Raji (cell line): ENCODE measurements around the gene GOLT1B.

ENCODE experiments used
- POLR2A ChIP-seq: IDR thresholded peaks from 2 replicates; pipeline ENCODE4 v1.6.1; 2011; ENCODE audit warnings: low read depth, low read length, control low read depth; ENCODE audit not compliant: insufficient read depth

GOLT1B gene

DNA sequence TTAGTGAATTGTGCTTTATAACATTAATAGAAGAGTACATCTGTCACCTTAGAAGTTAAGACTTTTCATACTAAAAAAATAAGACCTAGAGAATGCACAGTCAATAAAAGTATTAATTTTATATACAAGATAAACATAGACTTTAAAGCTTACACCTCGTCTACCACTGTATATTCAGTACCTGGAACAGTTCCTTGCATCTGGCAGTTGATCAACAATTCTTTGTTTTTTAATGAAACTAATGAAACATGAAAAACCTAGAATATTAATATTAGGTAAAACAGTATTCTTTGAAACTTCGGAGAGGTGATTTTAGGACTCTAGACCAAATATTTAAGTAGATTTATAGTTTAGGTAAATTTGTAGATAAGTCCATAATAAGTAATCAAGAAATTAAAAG, 4.3 kb downstream of the GOLT1B start:
- TF ChIP-seq POLR2A: no peak

DNA sequence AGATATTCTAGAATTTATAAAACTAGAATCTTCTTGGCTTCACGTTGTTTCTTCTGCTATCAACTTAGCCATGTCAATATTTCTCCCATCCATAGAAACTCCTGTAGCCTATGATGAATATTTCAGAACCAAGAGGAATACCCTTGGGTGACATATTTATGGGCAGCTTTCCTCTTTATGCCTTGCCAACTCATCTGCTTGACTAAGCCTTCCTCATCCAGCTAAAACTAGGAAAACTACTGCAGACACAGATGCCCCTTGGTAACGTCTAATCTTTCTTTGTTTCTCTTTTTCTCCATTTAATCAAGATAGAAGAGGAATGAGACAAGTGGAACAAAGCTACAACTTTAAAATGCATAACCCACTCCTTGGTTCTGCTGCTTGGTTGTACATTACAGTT, 6.3 kb downstream of the GOLT1B start:
- TF ChIP-seq POLR2A: no peak

DNA sequence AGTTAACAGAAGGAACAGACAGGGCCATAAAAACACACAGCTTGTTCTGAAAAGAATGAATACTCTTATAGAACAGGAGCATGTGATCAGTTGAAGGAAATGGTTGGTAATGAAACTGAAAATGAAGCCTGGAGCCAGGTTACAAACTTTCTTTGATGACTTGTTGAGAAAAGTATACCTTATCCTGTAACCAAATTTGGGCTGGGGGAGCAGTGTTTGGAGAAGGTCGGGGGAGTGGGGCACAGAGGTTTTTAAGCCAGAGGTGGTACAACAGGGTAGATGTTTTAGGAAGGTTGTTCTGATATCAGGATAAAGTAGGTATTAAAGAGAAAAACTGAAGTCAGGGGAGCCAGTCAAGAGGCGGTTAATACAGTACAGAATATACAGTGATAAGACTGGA, 8.2 kb downstream of the GOLT1B start:
- TF ChIP-seq POLR2A: no peak

DNA sequence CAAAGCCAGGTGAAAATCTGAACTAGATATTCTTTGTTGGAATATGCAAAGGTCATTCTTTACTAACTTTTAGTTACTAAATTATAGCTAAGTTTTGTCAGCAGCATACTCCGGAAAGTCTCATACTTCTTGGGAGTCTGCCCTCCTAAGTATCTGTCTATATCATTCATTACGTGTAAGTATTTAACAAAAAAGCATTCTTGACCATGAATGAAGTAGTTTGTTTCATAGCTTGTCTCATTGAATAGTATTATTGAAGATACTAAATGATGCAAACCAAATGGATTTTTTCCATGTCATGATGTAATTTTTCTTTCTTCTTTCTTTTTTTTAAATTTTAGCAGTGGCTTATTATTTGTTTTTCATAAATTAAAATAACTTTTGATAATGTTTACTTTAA, 14.7 kb downstream of the GOLT1B start:
- TF ChIP-seq POLR2A: no peak

DNA sequence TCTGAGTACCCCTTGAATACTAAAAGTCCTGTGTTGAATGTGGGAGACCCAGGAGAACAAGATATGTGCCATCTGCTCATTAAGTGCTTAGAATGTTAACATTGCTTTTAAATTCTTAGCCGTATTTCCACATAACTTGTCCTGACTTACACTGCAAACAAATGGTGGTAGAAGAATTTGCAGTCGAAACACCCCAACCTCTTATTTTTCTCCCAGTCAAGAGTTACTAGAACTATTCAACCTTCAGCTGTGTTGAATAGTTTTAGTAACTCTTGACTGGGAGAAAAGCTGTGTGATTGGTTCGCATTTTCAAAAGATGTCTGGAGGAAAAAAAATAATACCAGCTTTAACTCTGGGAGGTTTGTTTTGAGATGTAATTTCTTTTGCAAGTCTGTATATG, 16.9 kb downstream of the GOLT1B start:
- TF ChIP-seq POLR2A: no peak

DNA sequence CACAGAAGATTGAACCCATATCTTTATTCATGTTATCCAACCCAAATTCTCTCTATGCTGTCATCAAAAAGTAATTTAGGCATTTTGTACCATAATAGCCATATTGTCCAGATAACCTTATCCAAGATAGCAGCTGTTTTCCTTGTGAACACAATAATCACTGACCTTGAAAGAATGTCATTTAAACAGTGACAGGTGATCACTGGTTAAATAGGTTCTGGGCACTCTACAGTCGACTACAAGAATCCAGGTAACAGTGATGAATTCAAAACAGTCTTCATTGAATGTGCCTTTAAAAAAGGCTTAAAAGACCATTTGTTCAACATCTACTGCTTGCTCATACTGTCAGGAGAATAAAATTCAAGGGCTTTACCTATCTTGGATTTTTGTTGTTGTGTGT, 20.0 kb downstream of the GOLT1B start:
- TF ChIP-seq POLR2A: no peak

DNA sequence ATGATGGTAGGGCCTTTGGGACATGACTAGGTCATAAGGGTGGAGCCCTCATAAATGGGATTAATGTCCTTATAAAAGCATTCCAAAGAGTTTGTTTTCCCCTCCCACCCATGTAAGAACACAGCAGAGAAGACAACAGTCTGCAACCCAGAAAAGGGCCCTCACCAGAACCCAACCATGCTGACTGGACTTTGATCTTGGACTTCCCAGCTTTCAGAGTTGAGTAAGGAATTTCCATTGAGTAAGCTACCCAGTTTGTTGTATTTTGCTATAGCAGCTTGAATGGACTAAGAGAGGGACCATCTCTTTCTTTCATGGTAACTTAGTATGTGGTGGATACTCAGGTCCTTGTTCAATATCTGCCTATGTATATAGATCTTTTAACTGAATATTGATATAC, 21.6 kb downstream of the GOLT1B start:
- no peak for TF ChIP-seq POLR2A

DNA sequence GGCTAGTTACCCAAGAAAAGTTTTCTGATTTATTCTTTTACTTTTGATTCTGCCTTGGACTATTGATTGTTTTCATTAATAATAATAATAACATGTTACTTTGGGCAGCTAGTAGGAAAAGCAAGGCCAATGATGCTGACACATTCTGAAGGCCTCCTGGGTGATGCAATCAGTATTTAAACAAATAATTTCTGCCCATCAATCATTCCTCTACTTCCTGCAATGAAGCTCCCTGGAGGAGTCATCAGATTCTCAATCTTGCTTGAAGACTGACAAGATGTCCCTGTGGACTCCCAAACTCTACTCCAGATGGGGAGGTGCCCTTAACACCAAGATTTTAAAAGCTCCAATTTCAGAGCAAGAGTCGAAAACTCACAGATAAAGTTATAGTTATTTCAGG, 24.5 kb downstream of the GOLT1B start, which contains the start of gene SPX:
TSS of gene SPX (plus strand) at position 244 of the 400 bp plus-strand sequence. CDS start 177 bp downstream, outside the sequence.
- no peak for TF ChIP-seq POLR2A

DNA sequence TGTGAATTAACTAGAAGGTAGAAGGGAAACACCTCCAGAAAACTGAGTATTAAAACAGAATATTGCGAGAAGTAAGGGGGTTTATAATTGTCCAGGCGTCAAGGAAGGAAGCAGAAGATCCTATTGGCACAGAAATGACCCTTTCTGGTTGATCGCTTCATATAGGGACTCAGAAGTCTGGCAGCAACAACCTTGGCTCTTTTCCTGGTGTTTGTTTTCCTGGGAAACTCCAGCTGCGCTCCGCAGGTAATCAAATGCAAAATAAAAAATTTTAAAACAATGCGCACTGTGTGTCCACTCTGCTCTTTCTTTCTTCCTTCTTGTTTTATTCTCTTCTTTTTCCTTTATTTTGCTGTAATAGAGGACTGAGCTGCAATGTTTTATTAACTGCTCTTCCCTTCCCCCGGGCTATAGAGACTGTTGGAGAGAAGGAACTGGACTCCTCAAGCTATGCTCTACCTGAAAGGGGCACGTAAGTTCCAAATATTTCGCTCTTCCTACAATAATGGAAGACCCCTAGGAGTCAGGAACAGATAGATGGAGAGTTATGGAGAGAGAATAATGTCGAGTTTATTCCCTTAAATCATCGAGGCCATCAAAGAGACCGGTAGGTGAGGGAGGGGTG, 25.2 kb downstream of the GOLT1B start:
- no peak for TF ChIP-seq POLR2A

DNA sequence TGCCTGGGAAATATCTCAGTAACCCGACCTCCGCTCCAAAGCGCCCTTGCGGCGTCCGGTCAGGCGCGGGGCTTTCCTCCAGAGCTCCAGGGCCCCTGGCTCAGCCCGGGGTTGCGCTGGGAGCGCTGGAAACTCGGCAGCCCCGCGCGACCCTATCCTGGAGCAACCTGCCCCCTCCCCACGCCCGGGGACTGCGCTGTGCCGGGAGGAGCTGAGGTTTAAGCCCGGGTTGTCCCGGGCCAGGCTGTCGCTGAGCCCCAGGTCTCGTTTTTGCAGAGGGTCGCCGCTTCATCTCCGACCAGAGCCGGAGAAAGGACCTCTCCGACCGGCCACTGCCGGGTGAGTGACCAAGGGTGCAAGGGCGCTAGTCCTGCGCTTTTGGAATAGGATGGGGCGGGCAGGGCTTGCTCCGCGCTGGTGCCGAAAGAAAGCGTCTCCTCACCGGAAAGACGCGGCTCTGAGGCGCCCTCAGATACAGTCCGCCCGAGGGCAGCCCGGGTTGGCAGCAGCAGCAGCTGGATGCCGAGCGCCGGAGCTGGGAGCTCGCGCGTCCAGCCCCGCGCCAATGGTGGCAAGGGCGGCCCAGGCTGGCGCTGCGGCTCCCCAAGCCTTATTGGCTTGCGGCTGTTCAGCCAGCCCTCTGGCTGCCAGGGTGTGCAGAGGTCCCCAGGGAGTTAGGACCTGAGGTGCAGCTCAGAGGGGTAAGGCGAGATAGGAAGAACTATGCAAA, 26.0 kb downstream of the GOLT1B start:
- no peak for TF ChIP-seq POLR2A

DNA sequence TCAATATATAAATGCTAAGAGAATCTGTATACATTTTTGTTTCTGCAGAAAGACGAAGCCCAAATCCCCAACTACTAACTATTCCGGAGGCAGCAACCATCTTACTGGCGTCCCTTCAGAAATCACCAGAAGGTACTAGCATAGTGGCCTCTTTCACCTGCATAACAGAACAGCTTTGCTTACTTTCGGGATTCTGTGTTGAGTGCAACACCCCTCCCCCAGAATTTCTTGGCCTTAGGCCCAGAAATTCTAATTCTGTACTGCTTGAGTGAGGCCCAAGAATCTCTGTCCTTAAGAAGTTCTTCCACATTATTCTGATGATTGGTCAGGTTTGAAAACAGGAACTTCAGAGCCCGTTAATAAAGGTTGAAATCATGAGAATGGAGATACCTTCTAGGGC, 27.4 kb downstream of the GOLT1B start:
- no peak for TF ChIP-seq POLR2A

DNA sequence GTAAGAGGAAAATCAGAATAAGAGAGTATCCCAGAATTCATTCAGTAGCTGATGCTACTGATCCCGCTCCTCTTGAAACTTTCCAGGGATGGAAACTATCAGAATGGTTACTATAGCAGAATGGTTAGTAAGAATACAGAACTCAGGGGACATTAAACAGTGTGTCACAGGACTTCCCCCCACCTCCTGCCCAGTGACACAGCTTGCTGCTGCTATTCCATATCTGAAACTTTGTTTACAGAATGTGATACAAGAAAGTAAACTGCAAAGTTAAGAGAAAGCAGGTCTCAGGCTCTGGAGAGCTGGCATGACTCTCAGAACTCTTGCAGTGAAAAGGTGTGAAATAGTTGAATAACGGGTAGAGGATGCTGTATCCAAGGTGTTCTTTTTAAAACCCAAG, 27.9 kb downstream of the GOLT1B start:
- no peak for TF ChIP-seq POLR2A

DNA sequence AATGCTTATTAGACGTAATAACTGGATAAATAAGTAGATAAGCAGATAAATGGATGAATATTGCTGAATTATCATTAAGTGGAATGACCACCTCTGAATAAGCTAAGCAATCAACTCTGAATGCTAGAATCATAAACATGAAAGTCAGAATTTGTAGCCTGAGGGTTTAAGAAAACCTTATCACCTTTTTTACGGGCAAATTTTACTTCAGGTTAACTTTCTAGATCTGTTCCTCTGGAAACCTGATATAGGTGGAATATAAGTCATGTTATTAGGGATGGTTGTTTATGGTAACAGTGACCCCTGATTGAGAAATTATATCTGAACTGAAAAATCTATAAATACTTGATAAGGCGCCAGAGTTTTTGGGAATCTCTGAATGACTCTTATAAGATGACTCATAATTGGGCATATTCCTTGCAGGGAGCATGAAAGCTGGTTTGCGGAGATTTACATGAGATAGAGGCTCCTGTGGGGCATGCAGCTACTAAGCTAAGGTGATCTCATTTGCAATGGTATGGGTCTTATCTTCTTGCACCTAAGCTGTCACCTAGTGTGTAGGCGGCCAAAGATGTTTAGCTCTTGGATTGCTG, 36.6 kb downstream of the GOLT1B start:
- TF ChIP-seq POLR2A: no peak

DNA sequence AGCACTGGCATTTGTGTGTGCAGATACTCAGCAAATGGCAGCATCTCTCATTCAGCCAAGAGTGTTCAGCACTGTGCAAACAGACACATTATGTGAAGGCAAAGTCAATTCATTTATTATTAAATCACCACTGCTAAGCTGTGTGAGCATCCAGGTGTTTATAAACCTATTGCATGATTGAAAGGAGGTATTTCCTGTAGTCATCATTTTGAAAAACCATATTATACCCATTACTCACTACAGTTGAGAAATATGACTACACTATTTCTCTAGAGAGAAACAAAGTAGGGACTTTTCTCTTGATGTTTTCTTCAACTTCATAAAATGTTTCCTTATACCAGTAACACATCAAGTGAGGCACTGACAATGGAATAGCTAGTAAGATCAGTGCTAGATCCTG, 38.2 kb downstream of the GOLT1B start:
- no peak for TF ChIP-seq POLR2A

DNA sequence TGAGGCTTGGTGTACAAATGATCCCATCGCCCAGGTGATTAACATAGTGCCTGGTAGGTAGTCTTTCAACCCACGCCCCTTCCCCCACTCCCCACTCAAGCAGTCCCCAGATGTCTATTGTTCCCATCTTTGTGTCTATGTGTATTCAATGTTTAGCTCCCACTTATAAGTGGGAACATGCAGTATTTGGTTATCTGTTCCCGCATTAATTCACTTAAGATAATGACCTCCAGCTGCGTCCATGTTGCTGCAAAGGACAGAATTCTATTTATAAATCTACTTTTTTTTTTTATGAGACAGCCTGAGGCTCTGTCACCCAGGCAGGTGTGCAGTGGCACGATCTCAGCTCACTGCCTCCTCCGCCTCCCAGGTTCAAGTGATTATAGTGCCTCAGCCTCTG, 40.2 kb downstream of the GOLT1B start:
- no peak for TF ChIP-seq POLR2A

DNA sequence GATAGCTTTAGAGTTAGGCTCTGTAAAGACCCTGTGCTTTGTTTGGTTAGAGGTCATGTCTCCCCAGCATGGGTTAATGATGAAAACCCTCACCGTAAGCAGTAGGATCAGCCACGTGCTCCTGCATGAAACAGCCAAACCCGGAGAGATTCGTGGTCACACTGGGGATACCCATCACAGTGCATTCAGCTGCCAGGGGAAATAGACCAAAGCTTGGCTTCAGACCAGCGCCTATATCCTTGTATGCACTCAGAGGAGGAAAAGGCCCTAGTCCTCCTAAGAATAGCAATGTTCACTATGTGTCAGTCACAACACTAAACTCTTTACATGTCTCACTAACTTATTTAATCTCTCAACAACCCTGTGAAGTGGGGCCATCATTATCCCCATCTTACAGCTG, 40.8 kb downstream of the GOLT1B start:
- TF ChIP-seq POLR2A: no peak

DNA sequence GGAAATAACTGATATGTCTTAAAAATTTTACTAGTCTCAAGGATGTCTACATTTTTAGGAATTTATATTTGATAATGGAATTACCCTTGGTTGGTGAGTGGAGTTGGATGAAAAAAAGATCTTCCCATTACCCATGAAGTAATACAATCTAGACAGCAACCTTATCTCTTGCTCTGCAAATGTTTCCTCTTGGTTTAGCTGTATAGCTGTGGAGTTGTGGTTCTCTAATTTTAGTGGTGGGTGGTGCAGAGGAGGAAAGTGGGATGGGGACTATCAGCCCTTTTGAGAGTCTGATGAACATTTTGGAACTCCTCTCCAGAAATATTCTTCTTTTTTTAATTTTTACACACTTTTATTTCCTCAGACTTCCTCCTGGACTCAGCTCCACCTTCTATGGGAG, 41.6 kb downstream of the GOLT1B start:
- no peak for TF ChIP-seq POLR2A

DNA sequence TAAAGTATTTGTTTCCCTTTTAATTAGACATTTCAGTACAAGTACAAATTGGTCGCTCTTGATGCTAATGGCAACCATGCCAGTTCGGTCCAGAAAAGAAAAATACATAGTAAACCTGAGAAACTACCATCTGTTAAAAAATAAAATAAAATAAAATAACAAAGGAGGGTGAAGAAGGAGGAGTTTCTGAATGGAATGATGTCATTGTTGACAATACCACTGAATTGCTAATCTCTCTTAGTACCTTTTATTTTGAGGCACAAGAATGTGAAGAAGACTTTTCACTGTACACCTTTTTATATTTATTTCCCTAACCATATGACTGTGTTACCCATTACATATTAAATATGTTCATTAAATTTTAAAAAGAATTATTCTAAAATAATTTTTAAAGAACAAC, 44.0 kb downstream of the GOLT1B start:
- TF ChIP-seq POLR2A: no peak
